Spleen (tissue), 11 donors: Measurements from ENCODE around the gene STK26. TPM values are rescaled to one million over a fixed set of nuclear protein-coding genes. Genes with fewer than 3 reads are reported as not detected.
A peak's percentile ranks its signal among the peaks of the same experiment; 100 is the strongest.

Experiments
- DNase-seq: peaks from one replicate; pipeline ENCODE4 v3.0.0-alpha.2; 2020
- H3K27ac ChIP-seq, 8 donors: fragments of 200-600 bp; sonication (generic) in 7 of 8; 1 replicate in 4 of 8; 2 replicates in 4 of 8; pipeline versions ENCODE4 v1.5.0 to v1.8.0; 2016 to 2021; ENCODE audit warnings: inconsistent platforms in 4 of 8, mild to moderate bottlenecking in 4 of 8, moderate library complexity in 1 of 8
- H3K27me3 ChIP-seq, 7 donors: fragments of 200-600 bp; sonication (generic) in 6 of 7; replicated peaks in 1 of 7; 1 replicate in 4 of 7; 2 replicates in 3 of 7; pipeline versions ENCODE4 v1.5.0 to v1.8.0; 2016 to 2021; ENCODE audit warnings: inconsistent platforms in 3 of 7, mild to moderate bottlenecking in 1 of 7
- H3K36me3 ChIP-seq, 6 donors: fragments of 200-600 bp; sonication (generic) in 5 of 6; 1 replicate in 4 of 6; 2 replicates in 2 of 6; pipeline versions ENCODE4 v1.5.0 to v1.8.0; 2016 to 2021; ENCODE audit warnings: inconsistent platforms in 2 of 6
- H3K4me1 ChIP-seq, 6 donors: fragments of 200-600 bp; sonication (generic) in 5 of 6; 1 replicate in 3 of 6; 2 replicates in 3 of 6; pipeline versions ENCODE4 v1.5.0 to v1.8.0; 2016 to 2021; ENCODE audit warnings: inconsistent platforms in 3 of 6
- H3K4me3 ChIP-seq, 8 donors: fragments of 200-600 bp; sonication (generic) in 7 of 8; 1 replicate in 4 of 8; 2 replicates in 4 of 8; pipeline versions ENCODE4 v1.5.0 to v1.8.0; 2016 to 2021; ENCODE audit warnings: inconsistent platforms in 4 of 8, mild to moderate bottlenecking in 4 of 8, moderate library complexity in 2 of 8
- H3K9me3 ChIP-seq, 8 donors: fragments of 200-600 bp; sonication (generic) in 7 of 8; 1 replicate in 4 of 8; 2 replicates in 4 of 8; pipeline versions ENCODE4 v1.5.0 to v1.8.0; 2016 to 2021; ENCODE audit warnings: inconsistent platforms in 4 of 8
- CTCF ChIP-seq, 11 experiments: fragments of 200-600 bp in 7 of 11; fragments of 450-650 bp in 4 of 11; sonication (generic) in 4 of 11; IDR thresholded peaks in 8 of 11; conservative IDR thresholded peaks in 3 of 11; 1 replicate in 7 of 11; 2 replicates in 4 of 11; pipeline versions ENCODE4 v1.4.0 to v1.8.0; 2016 to 2021; ENCODE audit warnings: antibody characterized with exemption in 11 of 11, inconsistent platforms in 4 of 11, mild to moderate bottlenecking in 1 of 11
- POLR2A ChIP-seq, 3 donors: fragments of 450-650 bp; IDR thresholded peaks; one replicate each; pipeline ENCODE4 v1.5.1; 2017; ENCODE audit warnings: antibody characterized with exemption in 3 of 3, mild to moderate bottlenecking in 1 of 3
- POLR2AphosphoS5 ChIP-seq, 3 donors: sonication (generic); formaldehyde crosslinking; IDR thresholded peaks; one replicate each; pipeline ENCODE4 v1.5.1; 2017; ENCODE audit warnings: antibody characterized with exemption in 3 of 3
- WGBS, 5 donors: extraction: QIAGEN DNeasy Blood & Tissue Kit in 3 of 5; methylation state at CpG; one replicate each; pipeline versions ENCODE4 v1.1.5 to v1.1.7; 2013 to 2018; 5-methylcytosine and 5-hydroxymethylcytosine counted together
- intact Hi-C: fragments of 100-400 bp; cut with DNase I; formaldehyde crosslinking; loops from one replicate; pipeline ENCODE4 v1.15.0; 2023; ENCODE audit warnings: low total_unique reads
- polyA plus RNA-seq, 3 donors: library from polyadenylated mRNA; stranded (reverse); fragments of 200-250 nt; gene quantifications; one replicate each; pipeline ENCODE4 v1.2.1, GENCODE V29; 2013
- total RNA-seq, 7 donors: library from RNA; depleted of rRNA in 3 of 7; stranded (reverse); fragments of >200 nt in 3 of 7; fragmentation: NEBNext Ultra II Directional in 4 of 7; extraction: Animal tissue kit (Norgen Biotek cat#: 25700) in 4 of 7; gene quantifications; one replicate each; pipeline versions ENCODE4 v1.1.0 to v1.2.1, GENCODE V29; 2016 to 2021
- donor health status: healthy with polysubstance abuse.
- donor health status: DM: no; HTN: no; CAD: no; lungs with moderate emphysema.
- donor health status: DM: no; HTN: no; CAD: no.
- donor health status: Bipolar disorder and iron deficiency.
- donor health status: healthy.
- donor health status: DM: no; HTN: no; CAD: no.
- donor health status: DM: yes; HTN: yes; CAD: no.

The STK26 gene
- total and polyA plus RNA-seq, 10 donors, result 13.4 to 24.4 (median 19.0) TPM

DNA sequence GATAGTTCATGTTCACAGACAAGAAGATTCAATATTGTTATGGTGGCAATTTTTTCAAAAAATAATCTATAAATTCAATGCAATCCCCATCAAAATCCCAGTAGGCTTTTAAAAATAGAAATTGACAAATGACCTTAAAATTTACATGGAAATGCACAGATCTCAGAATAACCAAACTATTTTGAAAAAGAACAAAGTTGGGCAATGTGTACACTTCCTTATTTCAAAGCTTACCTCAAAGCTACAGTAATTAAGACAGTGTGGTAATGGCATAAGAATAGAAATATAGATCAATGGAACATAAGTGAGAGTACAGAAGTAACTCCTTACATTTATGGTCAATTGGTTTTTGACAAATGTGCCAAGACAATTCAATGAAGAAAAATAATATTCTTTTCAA, 65.8 kb downstream of the STK26 start:
- Histone ChIP-seq H3K27me3 (peaks cover 0 to 39% (median 0%) of the 10 kb centered on the region in 7 donors), H3K36me3 (no peaks in the 10 kb centered on the region), H3K4me3 (no peak overlapping the region), H3K4me1 (no peaks in the 10 kb centered on the region), H3K9me3 (no peaks in the 10 kb centered on the region), H3K27ac (no peak overlapping the region)
- DNase-seq, result no peak
- TF ChIP-seq POLR2A (IDR thresholded peaks at IDR 0.05) (no peak), CTCF (IDR thresholded peaks at IDR 0.05 in 8 of 11, conservative IDR thresholded peaks at IDR 0.05 in 3 of 11) (no peak), POLR2AphosphoS5 (IDR thresholded peaks at IDR 0.05) (no peak)
- intact Hi-C loops, result no loop called here

DNA sequence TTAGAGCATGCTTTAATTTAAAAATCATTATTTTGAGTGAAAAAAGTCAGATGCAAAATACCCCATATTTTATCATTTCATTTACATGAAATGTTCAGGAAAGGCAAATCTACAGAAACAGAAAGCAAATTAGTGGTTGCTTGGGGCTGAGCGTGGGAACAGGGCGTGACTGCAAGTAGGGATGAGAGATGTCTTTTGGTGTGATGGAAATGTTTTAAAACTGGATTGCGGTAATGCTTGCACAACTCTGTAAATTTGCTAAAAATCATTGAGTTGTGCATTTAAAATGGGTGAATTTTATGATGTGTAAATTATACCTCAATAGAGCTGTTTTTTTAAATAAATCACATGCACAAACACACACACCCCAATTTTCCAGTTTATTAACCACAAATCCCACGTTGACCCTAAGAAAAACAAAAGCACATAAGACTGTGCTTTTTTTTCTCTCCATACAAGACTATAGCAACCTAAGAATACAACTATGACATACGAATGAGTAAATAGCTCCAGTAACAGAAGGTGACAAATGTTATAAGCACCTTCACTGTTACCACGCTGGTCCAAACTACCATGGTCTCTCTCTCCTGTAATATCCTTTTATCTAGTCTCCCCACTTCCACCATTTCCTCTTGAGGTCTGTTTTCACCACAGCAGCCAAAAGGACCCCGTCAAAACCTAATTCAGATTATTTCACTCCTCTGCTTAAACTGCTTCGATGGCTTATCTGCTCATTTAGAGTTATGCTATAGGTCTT, 67.5 kb downstream of the STK26 start:
- no peaks in the 10 kb centered on the region for H3K9me3 ChIP-seq
- no peak overlapping the region for H3K27ac ChIP-seq
- no peak overlapping the region for H3K4me3 ChIP-seq
- H3K36me3 ChIP-seq, result no peaks in the 10 kb centered on the region
- no peak for DNase-seq
- intact Hi-C loops, result loop anchor here (10.0 kb wide), 1 partner anchor 524 kb away; no protein-coding TSS in a partner anchor
- TF ChIP-seq POLR2AphosphoS5 (IDR thresholded peaks at IDR 0.05), result no peak
- TF ChIP-seq POLR2A (IDR thresholded peaks at IDR 0.05), result no peak
- TF ChIP-seq CTCF (IDR thresholded peaks at IDR 0.05 in 8 of 11, conservative IDR thresholded peaks at IDR 0.05 in 3 of 11), result no peak
- peaks cover 0 to 33% (median 0%) of the 10 kb centered on the region in 7 donors for H3K27me3 ChIP-seq
- 26 to 50% (median 33%) methylated on average over 8 of the region's 8 CpGs for WGBS, 5 donors
- no peaks in the 10 kb centered on the region for H3K4me1 ChIP-seq

- Histone ChIP-seq H3K4me3 (no peak overlapping the region), H3K27me3 (peaks cover 0 to 22% (median 0%) of the 10 kb centered on the region in 7 donors), H3K9me3 (no peaks in the 10 kb centered on the region), H3K4me1 (no peaks in the 10 kb centered on the region), H3K36me3 (no peaks in the 10 kb centered on the region), H3K27ac (no peak overlapping the region)
- intact Hi-C loops, result loop anchor here (10.0 kb wide), 1 partner anchor 522 kb away; no protein-coding TSS in a partner anchor
- no peak for DNase-seq
- TF ChIP-seq CTCF (IDR thresholded peaks at IDR 0.05 in 8 of 11, conservative IDR thresholded peaks at IDR 0.05 in 3 of 11) (peak; percentile 45 to 74 (median 66)), POLR2AphosphoS5 (IDR thresholded peaks at IDR 0.05) (no peak), POLR2A (IDR thresholded peaks at IDR 0.05) (no peak)
- 45 to 52% (median 46%) methylated on average over 7 of the region's 7 CpGs for WGBS, 5 donors
Measured at GRCh38 chrX:132092439-132093065, 69.5 kb downstream of the STK26 start.

DNA sequence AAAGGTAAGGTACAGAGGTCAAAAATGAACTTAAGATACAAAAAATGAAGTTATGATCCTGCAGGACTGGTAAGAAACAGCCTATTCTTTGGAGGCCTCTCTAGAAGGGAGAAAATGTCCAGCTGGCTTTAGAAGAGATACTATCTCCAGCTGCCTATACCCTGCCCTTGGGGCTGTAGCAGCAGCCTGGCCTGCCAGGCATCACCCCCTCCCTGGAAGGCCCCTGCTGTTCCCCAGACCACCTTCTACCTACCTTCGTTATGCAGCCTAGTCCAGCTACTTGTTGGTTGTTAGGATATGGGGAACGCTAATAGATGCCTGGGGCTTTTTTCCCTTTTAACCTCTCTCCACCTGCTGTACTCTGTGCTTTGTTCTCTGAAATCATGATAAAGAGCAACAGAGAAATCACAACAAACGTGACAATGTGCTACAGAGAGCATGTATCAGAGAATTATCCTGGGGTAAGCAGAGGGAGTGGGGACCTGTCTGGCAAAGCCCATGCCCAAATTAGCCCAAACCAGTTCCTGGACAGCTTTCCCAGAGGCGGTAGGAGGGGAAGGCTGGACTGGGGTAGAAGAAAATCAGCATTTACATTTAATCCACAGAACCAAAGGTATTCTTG, 70.2 kb downstream of the STK26 start:
- no peaks in the 10 kb centered on the region for H3K4me1 ChIP-seq
- 68 to 95% (median 74%) methylated on average over 4 of the region's 4 CpGs for WGBS, 5 donors
- DNase-seq, result no peak
- TF ChIP-seq POLR2AphosphoS5 (IDR thresholded peaks at IDR 0.05) (no peak), CTCF (IDR thresholded peaks at IDR 0.05 in 8 of 11, conservative IDR thresholded peaks at IDR 0.05 in 3 of 11) (no peak), POLR2A (IDR thresholded peaks at IDR 0.05) (no peak)
- no peaks in the 10 kb centered on the region for H3K36me3 ChIP-seq
- no peaks in the 10 kb centered on the region for H3K9me3 ChIP-seq
- intact Hi-C loops, result loop anchor here (10.0 kb wide), 1 partner anchor 521 kb away; no protein-coding TSS in a partner anchor
- H3K27ac ChIP-seq, result no peak overlapping the region
- no peak overlapping the region for H3K4me3 ChIP-seq
- H3K27me3 ChIP-seq, result peaks cover 0 to 22% (median 0%) of the 10 kb centered on the region in 7 donors
